ENCODE results near the gene DNAH10. TPM values are rescaled to one million over a fixed set of nuclear protein-coding genes. Genes with fewer than 3 reads are reported as not detected.

DNAH10 gene
- total RNA-seq, 1 donor from 2014 or later, result 0.54 TPM

- no peaks in the 10 kb centered on the region for H3K79me2 ChIP-seq (ENCODE audit: insufficient read depth, low read length)
- no peak overlapping the region for H3K27ac ChIP-seq (ENCODE audit: low read depth, low read length)
- Mint-ChIP-seq H3K36me3 (ENCODE audit: low read depth, unreplicated experiment) (no peaks in the 10 kb centered on the region), H3K4me3 (ENCODE audit: unreplicated experiment) (no peak overlapping the region), H3K27me3 (ENCODE audit: low read depth, unreplicated experiment) (peaks cover 35% of the 10 kb centered on the region), H3K9me3 (ENCODE audit: unreplicated experiment) (peaks cover 14% of the 10 kb centered on the region), H3K27ac (ENCODE audit: unreplicated experiment) (no peak overlapping the region), H3K4me1 (ENCODE audit: low read depth, unreplicated experiment) (no peaks in the 10 kb centered on the region)
- H3K9ac ChIP-seq (ENCODE audit: low read length), result no peak overlapping the region
- no peaks in the 10 kb centered on the region for H3K4me1 ChIP-seq (ENCODE audit: insufficient read depth, low read length)
- DNase-seq (ENCODE audit: low read depth), result no peak
- TF ChIP-seq CTCF (IDR thresholded peaks at IDR 0.05; ENCODE audit: insufficient read depth, low read depth, low read length) (no peak), EZH2 (IDR thresholded peaks at IDR 0.05; ENCODE audit: insufficient read depth, low read length) (no peak)
- no peak overlapping the region for H3K4me3 ChIP-seq (ENCODE audit: insufficient read depth, low read depth, low read length)
- no peaks in the 10 kb centered on the region for H3K36me3 ChIP-seq (ENCODE audit: insufficient read depth, low read length)
- no peak overlapping the region for H3K4me2 ChIP-seq (ENCODE audit: low read length)
- no peak overlapping the region for H2AFZ ChIP-seq (ENCODE audit: low read depth, low read length)
- peaks cover 6% of the 10 kb centered on the region for H3K9me3 ChIP-seq (ENCODE audit: insufficient read depth, low read depth, low read length)
- no peaks in the 10 kb centered on the region for H4K20me1 ChIP-seq (ENCODE audit: insufficient read depth, low read length)
- no peaks in the 10 kb centered on the region for H3K27me3 ChIP-seq (ENCODE audit: insufficient read depth, low read length)
- FAIRE-seq, result no peak
Observed at GRCh38 chr12:123822804-123823203, 60.7 kb downstream of the DNAH10 start.

- no peaks in the 10 kb centered on the region for H4K20me1 ChIP-seq (ENCODE audit: insufficient read depth, low read length)
- no peaks in the 10 kb centered on the region for H3K36me3 ChIP-seq (ENCODE audit: insufficient read depth, low read length)
- no peaks in the 10 kb centered on the region for H3K27me3 ChIP-seq (ENCODE audit: insufficient read depth, low read length)
- H3K9me3 ChIP-seq (ENCODE audit: insufficient read depth, low read depth, low read length), result peaks cover 22% of the 10 kb centered on the region
- H3K4me1 ChIP-seq (ENCODE audit: insufficient read depth, low read length), result no peaks in the 10 kb centered on the region
- DNase-seq (ENCODE audit: low read depth) (no peak), FAIRE-seq (no peak)
- no peak for TF ChIP-seq CTCF (IDR thresholded peaks at IDR 0.05; ENCODE audit: insufficient read depth, low read depth, low read length)
- TF ChIP-seq EZH2 (IDR thresholded peaks at IDR 0.05; ENCODE audit: insufficient read depth, low read length), result no peak
- H3K27me3 Mint-ChIP-seq (ENCODE audit: low read depth, unreplicated experiment), result peaks cover 20% of the 10 kb centered on the region
- H3K4me2 ChIP-seq (ENCODE audit: low read length), result no peak overlapping the region
- H3K27ac Mint-ChIP-seq (ENCODE audit: unreplicated experiment), result no peak overlapping the region
- H3K4me3 Mint-ChIP-seq (ENCODE audit: unreplicated experiment), result no peak overlapping the region
- H3K4me1 Mint-ChIP-seq (ENCODE audit: low read depth, unreplicated experiment), result peaks cover 5% of the 10 kb centered on the region
- no peak overlapping the region for H3K27ac ChIP-seq (ENCODE audit: low read depth, low read length)
- H3K9ac ChIP-seq (ENCODE audit: low read length), result no peak overlapping the region
- no peak overlapping the region for H2AFZ ChIP-seq (ENCODE audit: low read depth, low read length)
- H3K9me3 Mint-ChIP-seq (ENCODE audit: unreplicated experiment), result peaks cover 28% of the 10 kb centered on the region
- H3K36me3 Mint-ChIP-seq (ENCODE audit: low read depth, unreplicated experiment), result peaks cover 1% of the 10 kb centered on the region
- no peak overlapping the region for H3K4me3 ChIP-seq (ENCODE audit: insufficient read depth, low read depth, low read length)
- H3K79me2 ChIP-seq (ENCODE audit: insufficient read depth, low read length), result no peaks in the 10 kb centered on the region
Observed at GRCh38 chr12:123828120-123828519, 66.0 kb downstream of the DNAH10 start.

- Histone ChIP-seq H3K27ac (ENCODE audit: low read depth, low read length) (no peak overlapping the region), H4K20me1 (ENCODE audit: insufficient read depth, low read length) (no peaks in the 10 kb centered on the region), H3K4me1 (ENCODE audit: insufficient read depth, low read length) (no peaks in the 10 kb centered on the region), H3K36me3 (ENCODE audit: insufficient read depth, low read length) (no peaks in the 10 kb centered on the region), H3K9ac (ENCODE audit: low read length) (no peak overlapping the region), H3K9me3 (ENCODE audit: insufficient read depth, low read depth, low read length) (peaks cover 22% of the 10 kb centered on the region), H3K4me2 (ENCODE audit: low read length) (no peak overlapping the region), H2AFZ (ENCODE audit: low read depth, low read length) (no peak overlapping the region), H3K27me3 (ENCODE audit: insufficient read depth, low read length) (no peaks in the 10 kb centered on the region), H3K79me2 (ENCODE audit: insufficient read depth, low read length) (no peaks in the 10 kb centered on the region), H3K4me3 (ENCODE audit: insufficient read depth, low read depth, low read length) (no peak overlapping the region)
- H3K36me3 Mint-ChIP-seq (ENCODE audit: low read depth, unreplicated experiment), result peaks cover 1% of the 10 kb centered on the region
- H3K27me3 Mint-ChIP-seq (ENCODE audit: low read depth, unreplicated experiment), result peaks cover 15% of the 10 kb centered on the region
- DNase-seq (ENCODE audit: low read depth) (no peak), FAIRE-seq (no peak)
- peak overlapping the region; percentile 58 for H3K27ac Mint-ChIP-seq (ENCODE audit: unreplicated experiment)
- H3K4me3 Mint-ChIP-seq (ENCODE audit: unreplicated experiment), result no peak overlapping the region
- TF ChIP-seq CTCF (IDR thresholded peaks at IDR 0.05; ENCODE audit: insufficient read depth, low read depth, low read length) (no peak), EZH2 (IDR thresholded peaks at IDR 0.05; ENCODE audit: insufficient read depth, low read length) (no peak)
- H3K4me1 Mint-ChIP-seq (ENCODE audit: low read depth, unreplicated experiment), result peaks cover 5% of the 10 kb centered on the region
- peaks cover 28% of the 10 kb centered on the region for H3K9me3 Mint-ChIP-seq (ENCODE audit: unreplicated experiment)
Observed at GRCh38 chr12:123828854-123829547, 66.9 kb downstream of the DNAH10 start.

All from astrocyte (in vitro differentiated cells and primary cell).